GM18499 (cell line): ENCODE results near the gene SNX4.
"Not testable (repeated sequence)": the region's sequence is repeated elsewhere in the genome, so short reads cannot be mapped to it uniquely, and the experiment has no call there.

Experiments used
- ATAC-seq: cut with Tn5 transposase; IDR thresholded peaks from one replicate; pipeline ENCODE4 v1.9.1; 2021; ENCODE audit warnings: moderate number of reproducible peaks; ENCODE audit not compliant: insufficient read depth, unreplicated experiment

SNX4 gene

GRCh38 chr3:125519678-125520562 is at the start of gene SNX4:
Gene SNX4 (minus strand): TSS chr3:125520202. CDS start chr3:125520172, 30 bp downstream.
- peak; percentile 40 for ATAC-seq

GRCh38 chr3:125556314-125556713 is 36.3 kb upstream of the SNX4 start:
- ATAC-seq, result no peak

GRCh38 chr3:125552401-125552800 is 32.4 kb upstream of the SNX4 start:
- no peak for ATAC-seq

GRCh38 chr3:125528920-125529319 is 8.9 kb upstream of the SNX4 start:
- ATAC-seq, result no peak

- ATAC-seq, result no peak
These were observed 5.2 kb upstream of the SNX4 start for GRCh38 chr3:125525153-125525552.

GRCh38 chr3:125520563-125520919 is 539 bp upstream of the SNX4 start:
- not testable (repeated sequence) for ATAC-seq

GRCh38 chr3:125515421-125515820 is 4.6 kb downstream of the SNX4 start:
- no peak for ATAC-seq

GRCh38 chr3:125513490-125514115 is 6.4 kb downstream of the SNX4 start:
- ATAC-seq, result no peak

- peak; percentile 48 for ATAC-seq
These were observed 7.7 kb downstream of the SNX4 start for GRCh38 chr3:125512135-125512920.

GRCh38 chr3:125511420-125512118 is 8.4 kb downstream of the SNX4 start:
- ATAC-seq, result no peak

- ATAC-seq, result no peak
These were observed 12.9 kb downstream of the SNX4 start for GRCh38 chr3:125507128-125507527.

GRCh38 chr3:125498630-125499029 is 21.4 kb downstream of the SNX4 start:
- ATAC-seq, result no peak

GRCh38 chr3:125496701-125497100 is 23.3 kb downstream of the SNX4 start:
- no peak for ATAC-seq

- ATAC-seq, result no peak
These were observed 37.6 kb downstream of the SNX4 start for GRCh38 chr3:125482406-125482805.

- ATAC-seq, result no peak
These were observed 38.2 kb downstream of the SNX4 start for GRCh38 chr3:125481786-125482185.

GRCh38 chr3:125481375-125481759 is 38.6 kb downstream of the SNX4 start:
- ATAC-seq, result not testable (repeated sequence)

- no peak for ATAC-seq
These were observed 39.2 kb downstream of the SNX4 start for GRCh38 chr3:125480656-125481374.

GRCh38 chr3:125479091-125479490 is 40.9 kb downstream of the SNX4 start:
- no peak for ATAC-seq

- no peak for ATAC-seq
These were observed 41.7 kb downstream of the SNX4 start for GRCh38 chr3:125478326-125478725.

- no peak for ATAC-seq
These were observed 42.3 kb downstream of the SNX4 start for GRCh38 chr3:125477701-125478100.
